RWPE1 (cell line): ENCODE data around the gene EAF1.
"Not testable (repeated sequence)": the region's sequence is repeated elsewhere in the genome, so short reads cannot be mapped to it uniquely, and the experiment has no call there.

Experiments used
- CTCF ChIA-PET: fragments of 350-600 bp; sonication (Branson Sonifier 250); formaldehyde crosslinking; extraction: SDS; loops from one replicate; lab custom pipeline; 2021; lab: Yijun Ruan, JAX
- POLR2A ChIA-PET: fragments of 400-600 bp; formaldehyde crosslinking; extraction: SDS; loops from one replicate; lab custom pipeline; 2020; ENCODE audit warnings: antibody characterized with exemption; ENCODE audit not compliant: low non-redundant PET; lab: Yijun Ruan, JAX
- DNase-seq: peaks from one replicate; pipeline ENCODE4 v3.0.0; 2012; ENCODE audit warnings: low spot score
- H3K27ac ChIP-seq: fragments of 450-650 bp; 2 replicates; pipeline ENCODE4 v1.5.1; 2017
- TF ChIP-seq, protein P1 (sequence below): fragments of 450-650 bp; conservative IDR thresholded peaks from 2 replicates; pipeline ENCODE4 v1.5.1; 2017; ENCODE audit warnings: low read depth, mild to moderate bottlenecking

EAF1 gene

GRCh38 chr3:15427182-15427880 lies at the start of gene EAF1, which contains the start of gene METTL6:
Gene EAF1, plus strand, starts transcription at chr3:15427598. Its CDS starts 182 bp downstream, at chr3:15427780.
Gene METTL6, minus strand, starts transcription at chr3:15427544. Its CDS starts 1,033 bp downstream, at chr3:15426511.
- CTCF ChIA-PET: no interaction called here
- TF ChIP-seq, protein P1, sequence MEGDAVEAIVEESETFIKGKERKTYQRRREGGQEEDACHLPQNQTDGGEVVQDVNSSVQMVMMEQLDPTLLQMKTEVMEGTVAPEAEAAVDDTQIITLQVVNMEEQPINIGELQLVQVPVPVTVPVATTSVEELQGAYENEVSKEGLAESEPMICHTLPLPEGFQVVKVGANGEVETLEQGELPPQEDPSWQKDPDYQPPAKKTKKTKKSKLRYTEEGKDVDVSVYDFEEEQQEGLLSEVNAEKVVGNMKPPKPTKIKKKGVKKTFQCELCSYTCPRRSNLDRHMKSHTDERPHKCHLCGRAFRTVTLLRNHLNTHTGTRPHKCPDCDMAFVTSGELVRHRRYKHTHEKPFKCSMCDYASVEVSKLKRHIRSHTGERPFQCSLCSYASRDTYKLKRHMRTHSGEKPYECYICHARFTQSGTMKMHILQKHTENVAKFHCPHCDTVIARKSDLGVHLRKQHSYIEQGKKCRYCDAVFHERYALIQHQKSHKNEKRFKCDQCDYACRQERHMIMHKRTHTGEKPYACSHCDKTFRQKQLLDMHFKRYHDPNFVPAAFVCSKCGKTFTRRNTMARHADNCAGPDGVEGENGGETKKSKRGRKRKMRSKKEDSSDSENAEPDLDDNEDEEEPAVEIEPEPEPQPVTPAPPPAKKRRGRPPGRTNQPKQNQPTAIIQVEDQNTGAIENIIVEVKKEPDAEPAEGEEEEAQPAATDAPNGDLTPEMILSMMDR: no peak
- POLR2A ChIA-PET: no interaction called here

DNA sequence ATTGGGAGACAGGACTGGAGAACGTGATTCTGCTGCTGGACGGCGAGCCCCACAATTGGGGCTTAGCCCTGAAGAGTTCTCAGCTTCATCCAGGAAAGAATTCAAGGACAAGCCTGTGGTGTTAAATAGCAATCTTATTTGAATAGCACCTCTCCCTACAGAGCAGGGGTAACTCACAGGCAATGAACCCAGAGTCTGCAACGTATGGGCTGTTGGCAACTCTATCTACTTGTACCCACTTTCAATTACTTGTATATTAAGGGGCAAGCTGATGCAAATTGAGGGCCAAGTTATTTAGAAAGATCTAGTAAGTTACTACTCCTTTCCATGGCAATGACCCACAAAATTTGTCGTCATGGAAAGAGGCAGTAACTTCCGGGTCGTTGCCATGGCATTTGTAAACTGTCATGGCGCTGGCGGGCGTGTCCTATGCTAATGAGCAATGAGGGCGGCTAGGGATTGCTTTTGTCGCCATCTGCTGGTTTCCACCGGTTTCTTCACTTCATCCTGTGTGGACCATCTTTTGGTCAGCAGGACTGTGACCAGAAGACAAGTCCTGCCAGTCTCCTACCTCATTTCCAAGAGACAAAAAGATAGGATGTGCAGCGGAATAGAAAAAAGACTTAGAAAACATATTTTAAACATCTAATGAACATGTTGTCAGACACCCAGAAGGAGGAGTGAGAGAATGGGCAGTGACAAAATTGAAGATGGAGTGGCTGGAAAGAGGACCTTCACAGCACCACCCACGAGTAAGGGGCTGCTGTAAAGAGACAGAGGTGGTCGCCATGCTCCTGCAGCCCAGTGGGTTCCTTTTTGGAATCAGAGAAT lies 49.2 kb upstream of the EAF1 start:
- H3K27ac ChIP-seq: no peak overlapping the region
- ChIA-PET POLR2A (no interaction called here), CTCF (interaction anchor here (2.0 kb wide), 1 partner anchor 110 kb away, joined by 10 read pairs; no protein-coding TSS in a partner anchor)
- peak; percentile 56 for DNase-seq
- TF ChIP-seq, protein P1: peak; percentile 81

More at GRCh38 chr3:15427182-15427880, at the start of gene EAF1, which contains the start of gene METTL6:
- DNase-seq: peak; percentile 78
- H3K27ac ChIP-seq: peak within 1 kb of the TSS; percentile 77

DNA sequence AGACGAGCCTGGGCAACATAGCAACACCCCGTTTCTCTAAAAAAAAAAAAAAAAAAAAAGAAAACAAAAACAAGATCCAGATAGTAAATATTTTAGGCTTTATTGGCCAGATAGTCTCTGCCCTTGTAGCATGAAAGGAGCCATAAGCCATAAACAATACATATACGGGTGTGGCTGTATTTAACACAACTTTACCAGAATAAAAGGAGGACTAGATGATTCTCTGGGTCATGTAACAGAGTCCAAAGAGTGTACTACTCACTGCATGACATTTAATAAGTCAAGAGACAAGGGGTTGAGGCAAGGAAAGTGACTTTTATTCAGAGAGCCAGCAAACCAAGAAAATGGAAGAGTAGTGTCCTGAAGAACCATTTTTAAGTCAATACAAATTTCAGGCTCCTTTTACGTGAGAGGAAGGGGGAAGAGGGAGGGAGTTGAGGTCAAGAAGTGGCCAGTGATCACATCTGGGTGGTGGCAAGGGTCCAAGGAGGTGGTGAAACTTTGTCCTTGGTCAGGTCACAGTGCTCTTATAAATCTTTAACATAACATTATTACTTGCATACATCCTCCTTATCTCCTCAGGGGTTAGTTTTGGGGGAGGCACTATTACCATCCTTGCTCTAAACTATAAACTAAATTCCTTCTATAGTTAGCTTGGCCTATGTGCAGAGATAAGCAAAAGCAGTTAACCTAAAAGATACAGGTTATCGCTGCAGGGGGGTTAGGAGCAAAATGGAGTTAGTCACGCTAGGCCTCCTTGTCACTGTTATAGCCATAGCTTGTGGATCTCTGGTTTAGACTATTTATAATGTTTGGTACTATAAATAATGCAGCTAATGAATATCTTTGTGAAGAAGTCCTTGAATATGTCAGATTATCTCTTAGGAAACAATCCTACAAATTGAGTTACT lies 46.2 kb upstream of the EAF1 start:
- POLR2A ChIA-PET: no interaction called here
- CTCF ChIA-PET: interaction anchor here (0.7 kb wide), 1 partner anchor 123 kb away, joined by 6 read pairs; no protein-coding TSS in a partner anchor
- H3K27ac ChIP-seq: no peak overlapping the region
- TF ChIP-seq, protein P1: no peak
- no peak for DNase-seq

DNA sequence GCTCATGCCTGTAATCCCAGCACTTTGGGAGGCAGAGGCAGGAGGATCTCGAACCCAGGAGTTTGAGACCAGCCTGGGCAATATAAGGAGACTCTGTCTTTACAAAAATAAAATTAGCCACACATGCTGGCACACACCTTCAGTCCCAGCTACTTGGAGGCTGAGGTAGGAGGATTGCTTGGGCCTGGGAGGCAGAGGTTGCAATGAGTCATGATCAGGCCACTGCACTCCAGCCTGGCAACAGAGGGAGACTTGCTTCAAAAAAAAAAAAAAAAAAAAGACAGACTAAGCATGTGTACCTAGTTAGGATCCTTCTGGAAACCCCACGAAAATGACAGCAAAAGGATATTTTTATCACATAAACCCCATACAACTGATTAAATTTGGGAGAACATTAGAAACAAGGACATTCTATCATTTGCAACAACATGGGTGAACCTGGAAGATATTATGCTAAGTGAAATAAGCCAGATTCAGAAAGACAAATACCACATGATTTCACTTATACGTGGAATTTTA lies 44.9 kb upstream of the EAF1 start:
- CTCF ChIA-PET: no interaction called here
- TF ChIP-seq, protein P1: no peak
- POLR2A ChIA-PET: no interaction called here
- DNase-seq: no peak
- H3K27ac ChIP-seq: no peak overlapping the region

DNA sequence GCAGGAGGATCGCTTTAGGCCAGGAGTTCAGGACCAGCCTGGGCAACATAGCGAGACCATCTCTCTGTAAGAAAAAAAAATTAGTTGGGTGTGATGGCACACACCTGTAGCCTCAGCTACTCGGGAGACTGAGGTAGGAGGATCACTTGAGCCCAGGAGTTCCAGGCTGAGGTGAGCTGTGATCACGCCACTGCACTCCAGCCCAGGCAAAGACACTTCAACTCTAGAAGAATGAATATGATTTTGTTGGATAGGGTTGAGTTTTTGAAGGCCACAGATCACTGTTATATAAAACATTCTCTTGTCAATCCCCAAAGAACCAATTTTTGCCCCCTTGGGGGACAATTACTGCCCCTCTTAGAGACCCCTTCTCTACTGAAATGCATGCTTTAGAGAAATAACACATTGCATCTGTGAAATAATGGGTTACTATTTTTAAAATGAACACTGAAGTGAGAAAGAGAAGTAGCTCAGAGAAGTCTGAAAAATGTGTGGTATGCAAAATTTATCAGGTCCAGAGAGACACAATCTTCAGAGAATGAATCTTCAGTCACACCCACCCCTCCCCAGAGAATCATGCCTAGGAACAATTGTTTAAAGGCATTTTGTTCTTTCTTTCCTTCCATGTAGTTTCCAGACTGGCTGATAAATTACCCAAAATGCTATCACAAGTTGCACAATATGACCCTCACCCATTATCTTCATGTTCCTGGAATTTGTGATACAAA lies 42.7 kb upstream of the EAF1 start:
- POLR2A ChIA-PET: no interaction called here
- CTCF ChIA-PET: no interaction called here
- TF ChIP-seq, protein P1: no peak
- no peak overlapping the region for H3K27ac ChIP-seq
- DNase-seq: no peak

DNA sequence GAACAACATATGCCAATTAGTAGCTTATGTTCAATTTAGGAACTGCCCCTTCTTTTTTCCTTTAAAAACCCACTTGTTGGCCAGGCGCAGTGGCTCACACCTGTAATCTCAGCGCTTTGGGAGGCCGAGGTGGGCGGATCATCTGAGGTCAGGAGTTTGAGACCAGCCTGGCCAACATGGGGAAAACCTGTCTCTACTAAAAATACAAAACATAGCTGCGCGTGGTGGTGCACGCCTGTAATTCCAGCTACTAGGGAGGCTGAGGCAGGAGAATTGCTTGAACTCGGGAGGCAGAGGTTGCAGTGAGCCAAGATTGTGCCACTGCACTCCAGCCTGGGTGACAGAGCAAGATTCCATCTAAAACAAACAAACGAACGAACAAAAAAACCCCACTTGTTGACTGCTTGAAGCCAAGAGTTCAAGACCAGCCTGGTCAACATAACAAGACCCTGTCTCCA lies 42.1 kb upstream of the EAF1 start:
- CTCF ChIA-PET, POLR2A ChIA-PET, DNase-seq, H3K27ac ChIP-seq: not testable (repeated sequence)
